K562 (cell line): ENCODE measurements around the gene TEX54. TPM values are rescaled to one million over a fixed set of nuclear protein-coding genes. Genes with fewer than 3 reads are reported as not detected.

ENCODE experiments used
- ASH1L ChIP-seq: fragments of 450-650 bp; IDR thresholded peaks from 2 replicates; pipeline ENCODE4 v1.6.1; 2018; ENCODE audit warnings: borderline replicate concordance, mild to moderate bottlenecking, low read depth; ENCODE audit not compliant: partially characterized antibody
- E2F3 ChIP-seq: fragments of 250-450 bp; sonication (Bioruptor Pico); IDR thresholded peaks from 2 replicates; pipeline ENCODE4 v1.4.0; 2020; ENCODE audit warnings: mild to moderate bottlenecking
- JUND ChIP-seq, 2 experiments: IDR thresholded peaks; 2 replicates in 1 of 2; 3 replicates in 1 of 2; pipeline ENCODE4 v1.6.1; 2011; ENCODE audit warnings: borderline replicate concordance in 2 of 2, low read depth in 2 of 2, low read length in 2 of 2, improper control_type of control experiment in 1 of 2, missing biosample characterization in 1 of 2, missing genetic modification characterization in 1 of 2, missing genetic modification reagents in 1 of 2
- NFIC ChIP-seq: fragments of 450-650 bp; IDR thresholded peaks from 2 replicates; pipeline ENCODE4 v1.6.1; 2017; ENCODE audit warnings: mild to moderate bottlenecking, inconsistent platforms
- NRF1 ChIP-seq, 2 experiments: fragments of 450-650 bp; IDR thresholded peaks in 1 of 2; conservative IDR thresholded peaks in 1 of 2; 2 replicates each; pipeline ENCODE4 v1.6.1; 2014; ENCODE audit warnings: mild to moderate bottlenecking in 2 of 2
- RCOR1 ChIP-seq, 2 experiments: IDR thresholded peaks; 2 replicates each; pipeline ENCODE4 v1.6.1; 2012; ENCODE audit warnings: low read depth in 2 of 2, low read length in 2 of 2, borderline replicate concordance in 1 of 2, improper control_type of control experiment in 1 of 2
- RHOXF2B ChIP-seq: fragments of 250-450 bp; sonication (Bioruptor Pico); conservative IDR thresholded peaks from 2 replicates; pipeline ENCODE4 v1.5.1; 2021
- STAG1 ChIP-seq: sonication (generic); formaldehyde crosslinking; IDR thresholded peaks from 2 replicates; pipeline ENCODE4 v1.5.0; 2020; ENCODE audit warnings: missing genetic modification reagents, borderline replicate concordance
- TGIF2 ChIP-seq: sonication (generic); formaldehyde crosslinking; IDR thresholded peaks from 2 replicates; pipeline ENCODE4 v1.8.1; 2022; ENCODE audit warnings: mild to moderate bottlenecking, missing genetic modification reagents, moderate library complexity
- polyA plus RNA-seq, 8 experiments: library from polyadenylated mRNA; depleted of rRNA in 4 of 8; stranded (reverse) in 5 of 8; unstranded in 3 of 8; fragments of >200 nt; fragmentation: Nextera tagmentation in 2 of 8; fragmentation: Illumina TruSeq in 1 of 8; extraction: Ambion mirVana in 2 of 8; extraction: Trizol in 1 of 8; gene quantifications; 2 replicates each; pipeline versions ENCODE4 v1.2.1 to v1.2.3, GENCODE V29; 2011 to 2014; ENCODE audit warnings: inconsistent platforms in 1 of 8, missing spikeins in 1 of 8
- total RNA-seq, 7 experiments: library from RNA; depleted of rRNA in 6 of 7; stranded (reverse); fragments of >200 nt in 6 of 7; fragmentation: Illumina TruSeq in 2 of 7; extraction: Trizol in 2 of 7; gene quantifications; 2 replicates each; pipeline versions ENCODE4 v1.2.1 to v1.2.3, GENCODE V29; 2011 to 2021; ENCODE audit warnings: low replicate concordance in 1 of 7
- TF ChIP-seq, protein P1 (sequence below): sonication (generic); formaldehyde crosslinking; IDR thresholded peaks from 2 replicates; pipeline ENCODE4 v1.8.1; 2022; ENCODE audit warnings: missing genetic modification reagents
- TF ChIP-seq, protein P2 (sequence below): fragments of 200-600 bp; sonication (generic); IDR thresholded peaks from one replicate; pipeline ENCODE4 v1.6.1; 2012; ENCODE audit warnings: mild to moderate bottlenecking, low read depth, low read length, inconsistent platforms
- TF ChIP-seq, protein P3 (sequence below): fragments of 250-450 bp; sonication (Bioruptor Pico); IDR thresholded peaks from 2 replicates; pipeline ENCODE4 v1.5.0; 2021

TEX54 gene
- total and polyA plus RNA-seq, 9 of the 15 experiments (the other 6 are each of a cell fraction or from before 2014, with no cell fraction given), result not detected

DNA sequence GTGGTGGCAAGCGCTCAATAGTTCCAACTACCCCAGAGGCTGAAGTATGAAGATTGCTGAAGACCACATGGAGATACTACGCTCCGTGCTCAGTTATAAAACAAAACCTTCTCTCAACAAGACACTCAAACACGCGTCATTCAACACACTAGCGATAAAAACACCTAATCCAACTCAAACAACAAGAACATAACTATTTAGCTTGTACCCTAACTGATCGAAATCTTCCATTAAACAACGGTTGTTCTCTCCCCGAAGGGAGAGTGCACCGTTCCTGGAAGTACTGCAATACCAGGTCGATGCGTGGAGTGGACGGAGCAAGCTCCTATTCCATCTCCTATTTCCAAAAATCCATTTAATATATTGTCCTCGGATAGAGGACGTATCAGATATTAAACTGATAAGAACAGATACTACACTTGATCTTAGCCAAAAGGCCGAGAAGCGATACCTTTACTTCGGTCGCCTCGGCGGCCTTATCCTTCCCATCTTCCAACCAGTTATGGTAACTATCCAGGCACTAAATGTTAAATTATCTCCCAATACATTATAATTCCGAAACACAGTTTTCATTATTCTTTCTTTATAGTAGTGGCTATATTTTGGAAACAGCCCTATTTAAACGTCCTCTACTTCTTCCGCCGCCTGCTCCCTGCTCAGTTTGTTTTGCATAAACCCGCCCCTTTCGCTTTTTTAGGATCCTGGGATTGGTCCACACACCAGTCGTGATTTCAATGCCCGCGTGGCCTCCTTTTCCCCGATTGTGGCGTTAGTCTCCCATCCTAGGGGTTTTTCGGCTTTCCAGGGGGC is 8.9 kb upstream of the TEX54 start (continued):
- peak in 1 of 2 experiments; percentile 9; a peak in 1 of 4 replicates for TF ChIP-seq NRF1 (conservative IDR thresholded peaks at IDR 0.05 in 1 of 2, IDR thresholded peaks at IDR 0.05 in 1 of 2)
- peak; percentile 56 to 63; a peak in 3 of 4 replicates for TF ChIP-seq RCOR1 (IDR thresholded peaks at IDR 0.05; ENCODE audit: borderline replicate concordance in 1 of 2, low read depth in 2 of 2, low read length in 2 of 2)
- 0 out of 2 replicates have a peak, but pooled peaks have one; percentile 49 for TF ChIP-seq TGIF2 (CRISPR knock-in tag)
- TF ChIP-seq, protein P1, sequence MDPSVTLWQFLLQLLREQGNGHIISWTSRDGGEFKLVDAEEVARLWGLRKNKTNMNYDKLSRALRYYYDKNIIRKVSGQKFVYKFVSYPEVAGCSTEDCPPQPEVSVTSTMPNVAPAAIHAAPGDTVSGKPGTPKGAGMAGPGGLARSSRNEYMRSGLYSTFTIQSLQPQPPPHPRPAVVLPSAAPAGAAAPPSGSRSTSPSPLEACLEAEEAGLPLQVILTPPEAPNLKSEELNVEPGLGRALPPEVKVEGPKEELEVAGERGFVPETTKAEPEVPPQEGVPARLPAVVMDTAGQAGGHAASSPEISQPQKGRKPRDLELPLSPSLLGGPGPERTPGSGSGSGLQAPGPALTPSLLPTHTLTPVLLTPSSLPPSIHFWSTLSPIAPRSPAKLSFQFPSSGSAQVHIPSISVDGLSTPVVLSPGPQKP (CRISPR knock-in tag), result no peak
- TF ChIP-seq E2F3 (CRISPR knock-in tag), result peak; percentile 84
- TF ChIP-seq, protein P2, sequence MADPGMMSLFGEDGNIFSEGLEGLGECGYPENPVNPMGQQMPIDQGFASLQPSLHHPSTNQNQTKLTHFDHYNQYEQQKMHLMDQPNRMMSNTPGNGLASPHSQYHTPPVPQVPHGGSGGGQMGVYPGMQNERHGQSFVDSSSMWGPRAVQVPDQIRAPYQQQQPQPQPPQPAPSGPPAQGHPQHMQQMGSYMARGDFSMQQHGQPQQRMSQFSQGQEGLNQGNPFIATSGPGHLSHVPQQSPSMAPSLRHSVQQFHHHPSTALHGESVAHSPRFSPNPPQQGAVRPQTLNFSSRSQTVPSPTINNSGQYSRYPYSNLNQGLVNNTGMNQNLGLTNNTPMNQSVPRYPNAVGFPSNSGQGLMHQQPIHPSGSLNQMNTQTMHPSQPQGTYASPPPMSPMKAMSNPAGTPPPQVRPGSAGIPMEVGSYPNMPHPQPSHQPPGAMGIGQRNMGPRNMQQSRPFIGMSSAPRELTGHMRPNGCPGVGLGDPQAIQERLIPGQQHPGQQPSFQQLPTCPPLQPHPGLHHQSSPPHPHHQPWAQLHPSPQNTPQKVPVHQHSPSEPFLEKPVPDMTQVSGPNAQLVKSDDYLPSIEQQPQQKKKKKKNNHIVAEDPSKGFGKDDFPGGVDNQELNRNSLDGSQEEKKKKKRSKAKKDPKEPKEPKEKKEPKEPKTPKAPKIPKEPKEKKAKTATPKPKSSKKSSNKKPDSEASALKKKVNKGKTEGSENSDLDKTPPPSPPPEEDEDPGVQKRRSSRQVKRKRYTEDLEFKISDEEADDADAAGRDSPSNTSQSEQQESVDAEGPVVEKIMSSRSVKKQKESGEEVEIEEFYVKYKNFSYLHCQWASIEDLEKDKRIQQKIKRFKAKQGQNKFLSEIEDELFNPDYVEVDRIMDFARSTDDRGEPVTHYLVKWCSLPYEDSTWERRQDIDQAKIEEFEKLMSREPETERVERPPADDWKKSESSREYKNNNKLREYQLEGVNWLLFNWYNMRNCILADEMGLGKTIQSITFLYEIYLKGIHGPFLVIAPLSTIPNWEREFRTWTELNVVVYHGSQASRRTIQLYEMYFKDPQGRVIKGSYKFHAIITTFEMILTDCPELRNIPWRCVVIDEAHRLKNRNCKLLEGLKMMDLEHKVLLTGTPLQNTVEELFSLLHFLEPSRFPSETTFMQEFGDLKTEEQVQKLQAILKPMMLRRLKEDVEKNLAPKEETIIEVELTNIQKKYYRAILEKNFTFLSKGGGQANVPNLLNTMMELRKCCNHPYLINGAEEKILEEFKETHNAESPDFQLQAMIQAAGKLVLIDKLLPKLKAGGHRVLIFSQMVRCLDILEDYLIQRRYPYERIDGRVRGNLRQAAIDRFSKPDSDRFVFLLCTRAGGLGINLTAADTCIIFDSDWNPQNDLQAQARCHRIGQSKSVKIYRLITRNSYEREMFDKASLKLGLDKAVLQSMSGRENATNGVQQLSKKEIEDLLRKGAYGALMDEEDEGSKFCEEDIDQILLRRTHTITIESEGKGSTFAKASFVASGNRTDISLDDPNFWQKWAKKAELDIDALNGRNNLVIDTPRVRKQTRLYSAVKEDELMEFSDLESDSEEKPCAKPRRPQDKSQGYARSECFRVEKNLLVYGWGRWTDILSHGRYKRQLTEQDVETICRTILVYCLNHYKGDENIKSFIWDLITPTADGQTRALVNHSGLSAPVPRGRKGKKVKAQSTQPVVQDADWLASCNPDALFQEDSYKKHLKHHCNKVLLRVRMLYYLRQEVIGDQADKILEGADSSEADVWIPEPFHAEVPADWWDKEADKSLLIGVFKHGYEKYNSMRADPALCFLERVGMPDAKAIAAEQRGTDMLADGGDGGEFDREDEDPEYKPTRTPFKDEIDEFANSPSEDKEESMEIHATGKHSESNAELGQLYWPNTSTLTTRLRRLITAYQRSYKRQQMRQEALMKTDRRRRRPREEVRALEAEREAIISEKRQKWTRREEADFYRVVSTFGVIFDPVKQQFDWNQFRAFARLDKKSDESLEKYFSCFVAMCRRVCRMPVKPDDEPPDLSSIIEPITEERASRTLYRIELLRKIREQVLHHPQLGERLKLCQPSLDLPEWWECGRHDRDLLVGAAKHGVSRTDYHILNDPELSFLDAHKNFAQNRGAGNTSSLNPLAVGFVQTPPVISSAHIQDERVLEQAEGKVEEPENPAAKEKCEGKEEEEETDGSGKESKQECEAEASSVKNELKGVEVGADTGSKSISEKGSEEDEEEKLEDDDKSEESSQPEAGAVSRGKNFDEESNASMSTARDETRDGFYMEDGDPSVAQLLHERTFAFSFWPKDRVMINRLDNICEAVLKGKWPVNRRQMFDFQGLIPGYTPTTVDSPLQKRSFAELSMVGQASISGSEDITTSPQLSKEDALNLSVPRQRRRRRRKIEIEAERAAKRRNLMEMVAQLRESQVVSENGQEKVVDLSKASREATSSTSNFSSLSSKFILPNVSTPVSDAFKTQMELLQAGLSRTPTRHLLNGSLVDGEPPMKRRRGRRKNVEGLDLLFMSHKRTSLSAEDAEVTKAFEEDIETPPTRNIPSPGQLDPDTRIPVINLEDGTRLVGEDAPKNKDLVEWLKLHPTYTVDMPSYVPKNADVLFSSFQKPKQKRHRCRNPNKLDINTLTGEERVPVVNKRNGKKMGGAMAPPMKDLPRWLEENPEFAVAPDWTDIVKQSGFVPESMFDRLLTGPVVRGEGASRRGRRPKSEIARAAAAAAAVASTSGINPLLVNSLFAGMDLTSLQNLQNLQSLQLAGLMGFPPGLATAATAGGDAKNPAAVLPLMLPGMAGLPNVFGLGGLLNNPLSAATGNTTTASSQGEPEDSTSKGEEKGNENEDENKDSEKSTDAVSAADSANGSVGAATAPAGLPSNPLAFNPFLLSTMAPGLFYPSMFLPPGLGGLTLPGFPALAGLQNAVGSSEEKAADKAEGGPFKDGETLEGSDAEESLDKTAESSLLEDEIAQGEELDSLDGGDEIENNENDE, result no peak
- TF ChIP-seq NFIC, result peak; percentile 94
- TF ChIP-seq RHOXF2B (CRISPR knock-in tag), result peak; percentile 100
- no peak for TF ChIP-seq STAG1 (CRISPR knock-in tag)
- TF ChIP-seq JUND (IDR thresholded peaks at IDR 0.05; ENCODE audit: borderline replicate concordance, low read depth, low read length), result peak; percentile 63
- TF ChIP-seq JUND (tag; IDR thresholded peaks at IDR 0.05; ENCODE audit: borderline replicate concordance, low read depth, low read length), result 0 out of 3 replicates have a peak, but pooled peaks have one; percentile 18
- TF ChIP-seq, protein P3, sequence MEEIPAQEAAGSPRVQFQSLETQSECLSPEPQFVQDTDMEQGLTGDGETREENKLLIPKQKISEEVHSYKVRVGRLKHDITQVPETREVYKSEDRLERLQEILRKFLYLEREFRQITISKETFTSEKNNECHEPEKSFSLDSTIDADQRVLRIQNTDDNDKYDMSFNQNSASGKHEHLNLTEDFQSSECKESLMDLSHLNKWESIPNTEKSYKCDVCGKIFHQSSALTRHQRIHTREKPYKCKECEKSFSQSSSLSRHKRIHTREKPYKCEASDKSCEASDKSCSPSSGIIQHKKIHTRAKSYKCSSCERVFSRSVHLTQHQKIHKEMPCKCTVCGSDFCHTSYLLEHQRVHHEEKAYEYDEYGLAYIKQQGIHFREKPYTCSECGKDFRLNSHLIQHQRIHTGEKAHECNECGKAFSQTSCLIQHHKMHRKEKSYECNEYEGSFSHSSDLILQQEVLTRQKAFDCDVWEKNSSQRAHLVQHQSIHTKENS (CRISPR knock-in tag), result peak; percentile 100
- peak; percentile 91 for TF ChIP-seq ASH1L
